GM18520 (cell line): ENCODE measurements around the gene SLC25A25.

Experiments used
- ATAC-seq: cut with Tn5 transposase; IDR thresholded peaks from one replicate; pipeline ENCODE4 v1.9.1; 2021; ENCODE audit not compliant: unreplicated experiment

Gene SLC25A25

GRCh38 chr9:128096616-128097536 is 28.8 kb downstream of the SLC25A25 start:
- ATAC-seq = no peak

GRCh38 chr9:128097543-128098296 is 29.7 kb downstream of the SLC25A25 start:
- ATAC-seq = no peak

- ATAC-seq = no peak
Observed at GRCh38 chr9:128098297-128099230, 30.5 kb downstream of the SLC25A25 start.

- no peak for ATAC-seq
Observed at GRCh38 chr9:128099231-128099931, 31.3 kb downstream of the SLC25A25 start.

GRCh38 chr9:128099932-128100491 is 32.0 kb downstream of the SLC25A25 start:
- ATAC-seq = no peak

- no peak for ATAC-seq
Observed at GRCh38 chr9:128100581-128100980, 32.5 kb downstream of the SLC25A25 start.

- ATAC-seq = no peak
Observed at GRCh38 chr9:128101231-128101661, 33.2 kb downstream of the SLC25A25 start.

- ATAC-seq = no peak
Observed at GRCh38 chr9:128101690-128102089, 33.7 kb downstream of the SLC25A25 start.

- ATAC-seq = no peak
Observed at GRCh38 chr9:128102196-128102595, 34.2 kb downstream of the SLC25A25 start.

GRCh38 chr9:128102861-128103588 is 35.0 kb downstream of the SLC25A25 start:
- no peak for ATAC-seq

GRCh38 chr9:128103589-128103962 is 35.5 kb downstream of the SLC25A25 start:
- ATAC-seq = no peak

- ATAC-seq = no peak
Observed at GRCh38 chr9:128104171-128104618, 36.2 kb downstream of the SLC25A25 start.

- ATAC-seq = no peak
Observed at GRCh38 chr9:128105538-128106175, 37.6 kb downstream of the SLC25A25 start.

- no peak for ATAC-seq
Observed at GRCh38 chr9:128106181-128106939, 38.3 kb downstream of the SLC25A25 start.

- ATAC-seq = no peak
Observed at GRCh38 chr9:128106940-128107467, 39.0 kb downstream of the SLC25A25 start.

- ATAC-seq = no peak
Observed at GRCh38 chr9:128107468-128108268, 39.6 kb downstream of the SLC25A25 start.
